Activated naive CD8-positive, alpha-beta T cell treated with anti-CD3 and anti-CD28 coated beads, Interleukin-2, amount 10 ng/mL, durations not matched to agents 7 days and 5 days (primary cell): ENCODE results near the gene HES5. TPM values are rescaled to one million over a fixed set of nuclear protein-coding genes. Genes with fewer than 3 reads are reported as not detected.

Experiments used
- ATAC-seq: fragments of 150-1000 bp; cut with Tn5 transposase; one replicate; pipeline ENCODE4 v1.10.0; 2021; ENCODE audit warnings: low read depth, moderate library complexity
- POLR2A ChIA-PET: fragments of 350-600 bp; sonication (Branson Sonifier 250); formaldehyde crosslinking; loops from one replicate; lab custom pipeline; 2021; ENCODE audit warnings: antibody characterized with exemption; lab: Charles Lee
- DNase-seq: peaks from one replicate; pipeline ENCODE4 v3.0.0; 2021
- H3K27ac Mint-ChIP-seq: one replicate; pipeline ENCODE4 v1.8.0; 2022; ENCODE audit warnings: mild to moderate bottlenecking, mixed read lengths
- H3K27me3 Mint-ChIP-seq: one replicate; pipeline ENCODE4 v1.8.0; 2022; ENCODE audit warnings: mild to moderate bottlenecking, moderate library complexity, mixed read lengths
- H3K36me3 Mint-ChIP-seq: one replicate; pipeline ENCODE4 v1.8.0; 2021; ENCODE audit warnings: mild to moderate bottlenecking, mixed read lengths
- H3K4me1 Mint-ChIP-seq: one replicate; pipeline ENCODE4 v1.8.0; 2021; ENCODE audit warnings: mixed read lengths
- H3K4me3 Mint-ChIP-seq: one replicate; pipeline ENCODE4 v1.8.0; 2022; ENCODE audit warnings: mild to moderate bottlenecking, moderate library complexity, mixed read lengths
- H3K9me3 Mint-ChIP-seq: one replicate; pipeline ENCODE4 v1.8.0; 2021; ENCODE audit warnings: mixed read lengths
- total RNA-seq, 2 experiments: library from RNA; stranded (reverse); gene quantifications; one replicate each; pipeline ENCODE4 v1.2.3, GENCODE V29; 2021

HES5 gene
- total RNA-seq, 2 experiments from 2014 or later: not detected

DNA sequence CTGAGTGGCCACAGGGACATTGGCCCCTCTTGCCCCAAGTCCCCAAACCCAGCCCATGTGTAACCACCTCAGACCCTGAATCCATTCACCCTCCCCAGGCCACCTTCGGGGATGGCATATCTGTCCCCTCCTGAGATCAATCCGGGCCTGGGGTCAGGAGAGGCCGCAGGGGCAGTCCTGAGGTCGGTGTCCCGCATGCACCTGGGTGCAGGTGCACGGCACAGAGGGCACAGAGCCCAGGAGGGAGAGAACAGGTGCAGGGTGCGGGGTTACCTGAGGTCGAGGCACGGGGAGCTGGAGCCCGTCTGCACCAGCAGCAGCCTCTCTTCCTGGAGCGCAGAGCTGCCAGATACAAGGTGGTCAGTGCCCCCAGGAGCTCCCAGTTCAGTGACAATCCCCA is 20.5 kb downstream of the HES5 start:
- POLR2A ChIA-PET: interaction anchor here (0.6 to 1.0 kb wide), 2 partner anchors 16 to 37 kb away, joined by 3 to 4 read pairs; partner anchors contain the start of gene PANK4
- H3K36me3 Mint-ChIP-seq: peaks cover 1% of the 10 kb centered on the region

DNA sequence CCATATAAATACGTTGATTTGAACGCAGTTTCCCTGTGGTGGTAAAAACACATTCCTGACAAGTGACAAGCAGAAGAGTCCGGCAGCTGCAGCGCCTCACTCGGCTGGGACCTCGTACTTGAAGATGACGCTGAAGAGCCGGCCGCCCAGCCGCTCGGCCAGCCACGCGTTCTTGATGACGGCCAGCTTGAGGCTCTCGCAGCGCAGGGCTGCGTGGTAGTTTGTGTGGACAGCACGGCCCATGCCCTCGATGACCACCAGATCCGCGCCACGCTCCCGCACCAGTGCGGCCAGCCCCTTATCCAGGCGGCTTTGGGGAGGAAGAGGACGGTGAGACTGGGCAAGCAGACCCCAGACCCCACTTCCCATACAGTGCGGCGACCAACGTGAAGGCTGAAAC is 21.3 kb downstream of the HES5 start:
- no peaks in the 10 kb centered on the region for H3K9me3 Mint-ChIP-seq
- no peak overlapping the region for H3K4me3 Mint-ChIP-seq
- no peaks in the 10 kb centered on the region for H3K4me1 Mint-ChIP-seq
- H3K27me3 Mint-ChIP-seq: no peaks in the 10 kb centered on the region
- no peak overlapping the region for H3K27ac Mint-ChIP-seq
- peaks cover 1% of the 10 kb centered on the region for H3K36me3 Mint-ChIP-seq
- no peak for DNase-seq
- POLR2A ChIA-PET: interaction anchor here (0.6 to 1.0 kb wide), 2 partner anchors 17 to 38 kb away, joined by 3 to 4 read pairs; partner anchors contain the start of gene PANK4
- ATAC-seq: no peak

More for the DNA sequence above, 20.5 kb downstream of the HES5 start:
- ATAC-seq (no peak), DNase-seq (no peak)
- Mint-ChIP-seq H3K4me1 (no peaks in the 10 kb centered on the region), H3K9me3 (no peaks in the 10 kb centered on the region), H3K27ac (no peak overlapping the region), H3K4me3 (no peak overlapping the region), H3K27me3 (no peaks in the 10 kb centered on the region)

- H3K9me3 Mint-ChIP-seq: no peaks in the 10 kb centered on the region
Observed at GRCh38 chr1:2508180-2508579, 21.9 kb downstream of the HES5 start.

DNA sequence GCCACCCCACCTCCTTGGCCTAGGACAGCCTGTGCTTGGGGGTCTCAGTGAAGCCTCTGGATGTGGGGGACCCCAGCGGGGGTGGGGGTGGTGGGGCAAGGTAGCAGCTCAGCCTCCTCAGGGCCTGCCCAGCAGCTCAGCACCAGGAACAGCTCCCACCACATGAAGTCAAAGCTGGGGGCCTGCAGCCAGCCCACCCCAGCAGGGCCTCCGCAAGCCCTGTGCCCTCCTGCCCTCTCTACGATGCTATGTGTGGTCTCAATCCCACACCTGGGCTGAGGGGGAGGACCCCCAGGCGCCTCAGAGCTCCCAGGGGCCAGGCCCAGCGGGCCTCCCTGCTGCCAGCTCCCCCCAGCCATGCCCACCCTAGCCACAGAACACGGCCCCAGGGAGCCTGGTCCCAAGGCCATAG is 22.3 kb downstream of the HES5 start:
- Mint-ChIP-seq H3K4me3 (no peak overlapping the region), H3K27ac (no peak overlapping the region), H3K4me1 (no peaks in the 10 kb centered on the region), H3K9me3 (no peaks in the 10 kb centered on the region), H3K27me3 (no peaks in the 10 kb centered on the region), H3K36me3 (peaks cover 1% of the 10 kb centered on the region)
- POLR2A ChIA-PET: no interaction called here
- DNase-seq (no peak), ATAC-seq (no peak)

More at GRCh38 chr1:2508180-2508579, 21.9 kb downstream of the HES5 start:
- Mint-ChIP-seq H3K27me3 (no peaks in the 10 kb centered on the region), H3K4me1 (no peaks in the 10 kb centered on the region), H3K4me3 (no peak overlapping the region), H3K27ac (no peak overlapping the region), H3K36me3 (peaks cover 1% of the 10 kb centered on the region)
- POLR2A ChIA-PET: no interaction called here
- ATAC-seq (no peak), DNase-seq (no peak)

DNA sequence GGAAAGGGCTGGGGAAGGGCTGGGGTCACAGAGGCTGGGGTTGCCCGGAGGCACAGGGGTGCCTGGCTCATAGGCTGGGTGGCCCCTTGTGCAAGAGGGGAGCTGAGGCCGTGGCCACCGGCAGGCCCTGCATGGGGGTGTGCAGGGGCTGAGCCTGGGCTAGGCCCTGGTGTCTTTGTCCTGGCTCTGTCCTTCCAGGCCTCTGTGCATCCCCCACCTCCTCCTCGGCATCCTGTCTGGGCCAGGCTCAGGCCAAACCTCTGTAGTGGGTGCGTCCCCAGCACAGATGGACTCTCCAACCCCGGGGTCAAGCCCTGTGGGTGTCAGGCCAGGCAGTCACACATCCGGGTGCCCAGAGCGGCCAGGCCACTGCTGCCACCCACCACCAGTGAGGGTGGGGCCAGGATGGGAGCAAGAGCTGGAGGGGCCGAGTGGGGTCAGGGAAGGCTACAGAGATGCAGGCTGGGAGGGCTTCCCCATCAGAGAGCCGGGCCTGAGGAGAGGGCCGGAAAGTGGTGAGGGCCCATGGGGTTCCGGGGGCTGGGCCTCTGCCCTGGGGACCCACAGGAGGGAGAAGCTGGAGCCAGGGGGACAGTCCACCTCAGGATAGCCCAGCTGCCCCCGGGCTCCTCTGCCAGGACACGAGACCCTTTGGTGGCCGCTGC is 23.0 kb downstream of the HES5 start:
- Mint-ChIP-seq H3K4me1 (no peaks in the 10 kb centered on the region), H3K36me3 (peaks cover 1% of the 10 kb centered on the region), H3K4me3 (no peak overlapping the region), H3K27me3 (no peaks in the 10 kb centered on the region), H3K9me3 (no peaks in the 10 kb centered on the region), H3K27ac (no peak overlapping the region)
- DNase-seq: no peak
- no peak for ATAC-seq
- POLR2A ChIA-PET: interaction anchor here (1.0 kb wide), 1 partner anchor 17 kb away, joined by 3 read pairs; no protein-coding TSS in a partner anchor

DNA sequence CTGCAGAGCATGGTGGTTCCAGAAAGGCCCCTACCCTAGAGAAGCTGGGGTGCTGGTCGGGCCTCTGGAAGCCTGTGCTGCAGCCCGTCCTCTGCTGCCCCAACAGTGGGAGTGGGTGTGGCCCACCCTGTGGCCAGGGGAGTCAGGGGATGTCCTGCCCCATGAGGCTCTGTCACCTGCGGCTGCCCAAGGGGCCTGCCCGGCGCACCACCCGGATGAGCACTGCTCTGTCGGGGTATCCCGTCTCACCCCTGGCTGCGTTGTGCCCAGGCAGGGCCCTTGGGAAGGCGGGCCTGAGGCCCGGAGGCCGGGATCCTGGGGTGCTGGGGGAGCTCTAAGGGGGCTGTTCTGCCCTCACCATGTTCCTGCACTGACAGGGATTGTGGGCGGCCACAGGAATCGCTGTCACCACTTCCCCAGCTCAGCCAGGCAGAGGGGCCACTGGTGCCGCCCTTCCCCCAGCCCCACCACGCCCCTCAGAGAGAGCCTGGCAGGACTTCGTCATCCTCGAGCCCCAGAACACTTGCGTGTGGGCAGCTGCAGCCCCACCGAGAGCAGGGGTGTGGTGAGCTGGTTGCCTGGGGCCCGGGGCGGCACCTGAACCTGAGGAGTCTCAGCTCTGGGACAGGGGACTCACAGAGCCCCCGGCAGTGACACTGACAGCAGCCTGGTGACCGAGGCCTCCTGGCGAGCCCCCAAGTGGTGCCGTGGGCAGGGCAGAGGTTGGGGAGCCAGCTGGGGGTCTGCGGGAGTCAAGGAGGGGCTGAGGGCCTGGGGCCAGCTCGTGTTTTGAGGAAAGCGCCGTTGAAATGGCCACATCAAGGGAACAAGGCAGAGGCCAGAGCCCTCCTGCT is 23.8 kb downstream of the HES5 start:
- POLR2A ChIA-PET: interaction anchor here (1.0 to 1.2 kb wide), 2 partner anchors 18 to 50 kb away, joined by 3 read pairs; partner anchors contain the start of gene TNFRSF14
- ATAC-seq: no peak
- peaks cover 1% of the 10 kb centered on the region for H3K36me3 Mint-ChIP-seq
- DNase-seq: no peak
- no peak overlapping the region for H3K27ac Mint-ChIP-seq
- H3K4me3 Mint-ChIP-seq: no peak overlapping the region
- H3K4me1 Mint-ChIP-seq: no peaks in the 10 kb centered on the region
- H3K27me3 Mint-ChIP-seq: no peaks in the 10 kb centered on the region
- H3K9me3 Mint-ChIP-seq: no peaks in the 10 kb centered on the region

GRCh38 chr1:2505461-2505994 is 24.5 kb downstream of the HES5 start:
- peaks cover 1% of the 10 kb centered on the region for H3K36me3 Mint-ChIP-seq
- peaks cover under 1% of the 10 kb centered on the region for H3K4me1 Mint-ChIP-seq
- H3K27ac Mint-ChIP-seq: no peak overlapping the region
- DNase-seq (no peak), ATAC-seq (no peak)
- POLR2A ChIA-PET: interaction anchor here (1.2 kb wide), 1 partner anchor 51 kb away, joined by 3 read pairs; the partner anchor contains the start of gene TNFRSF14
- H3K27me3 Mint-ChIP-seq: no peaks in the 10 kb centered on the region
- no peaks in the 10 kb centered on the region for H3K9me3 Mint-ChIP-seq
- H3K4me3 Mint-ChIP-seq: no peak overlapping the region

DNA sequence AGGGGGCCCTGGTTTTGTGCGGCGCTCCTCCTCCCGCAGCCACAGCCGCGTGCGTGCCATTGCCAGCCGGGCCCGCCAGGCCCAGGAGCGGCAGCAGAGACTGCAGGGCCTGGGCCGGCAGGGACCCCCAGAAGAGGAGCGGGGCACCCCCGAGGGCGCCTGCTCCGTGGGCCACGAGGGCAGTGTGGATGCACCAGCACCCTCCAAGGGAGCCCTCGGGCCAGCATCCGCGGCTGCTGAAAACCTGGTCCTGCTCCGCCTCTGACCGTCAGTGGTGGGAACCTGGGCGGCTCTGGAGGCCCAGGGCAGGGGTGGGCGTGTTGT is 25.2 kb downstream of the HES5 start:
- Mint-ChIP-seq H3K36me3 (peaks cover 1% of the 10 kb centered on the region), H3K27me3 (no peaks in the 10 kb centered on the region), H3K4me1 (peaks cover 5% of the 10 kb centered on the region), H3K9me3 (no peaks in the 10 kb centered on the region), H3K4me3 (no peak overlapping the region), H3K27ac (no peak overlapping the region)
- POLR2A ChIA-PET: no interaction called here
- DNase-seq (no peak), ATAC-seq (no peak)

DNA sequence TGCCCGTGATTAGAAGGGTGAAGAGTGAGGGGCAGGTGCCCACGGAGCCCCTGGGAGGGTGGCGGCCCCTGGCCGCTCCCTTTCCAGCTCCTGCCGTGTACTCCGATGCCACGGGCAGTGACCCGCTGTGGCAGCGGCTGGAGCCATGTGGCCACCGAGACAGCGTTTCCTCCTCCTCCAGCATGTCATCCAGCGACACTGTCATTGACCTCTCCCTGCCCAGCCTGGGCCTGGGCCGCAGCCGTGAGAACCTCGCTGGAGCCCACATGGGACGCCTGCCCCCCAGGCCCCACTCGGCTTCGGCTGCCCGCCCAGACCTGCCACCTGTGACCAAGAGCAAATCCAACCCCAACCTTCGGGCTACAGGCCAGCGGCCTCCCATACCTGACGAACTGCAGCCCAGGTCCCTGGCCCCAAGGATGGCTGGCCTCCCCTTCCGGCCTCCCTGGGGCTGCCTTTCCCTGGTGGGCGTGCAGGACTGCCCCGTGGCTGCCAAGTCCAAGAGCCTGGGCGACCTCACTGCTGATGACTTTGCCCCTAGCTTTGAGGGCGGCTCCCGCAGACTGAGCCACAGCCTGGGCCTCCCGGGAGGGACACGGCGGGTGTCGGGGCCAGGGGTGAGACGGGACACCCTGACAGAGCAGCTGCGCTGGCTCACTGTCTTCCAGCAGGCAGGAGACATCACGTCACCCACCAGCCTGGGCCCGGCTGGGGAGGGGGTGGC is 25.7 kb downstream of the HES5 start:
- no peak for ATAC-seq
- no peak for DNase-seq
- POLR2A ChIA-PET: no interaction called here
- Mint-ChIP-seq H3K27ac (no peak overlapping the region), H3K9me3 (no peaks in the 10 kb centered on the region), H3K36me3 (peaks cover 1% of the 10 kb centered on the region), H3K4me1 (peaks cover 8% of the 10 kb centered on the region), H3K4me3 (no peak overlapping the region), H3K27me3 (no peaks in the 10 kb centered on the region)

DNA sequence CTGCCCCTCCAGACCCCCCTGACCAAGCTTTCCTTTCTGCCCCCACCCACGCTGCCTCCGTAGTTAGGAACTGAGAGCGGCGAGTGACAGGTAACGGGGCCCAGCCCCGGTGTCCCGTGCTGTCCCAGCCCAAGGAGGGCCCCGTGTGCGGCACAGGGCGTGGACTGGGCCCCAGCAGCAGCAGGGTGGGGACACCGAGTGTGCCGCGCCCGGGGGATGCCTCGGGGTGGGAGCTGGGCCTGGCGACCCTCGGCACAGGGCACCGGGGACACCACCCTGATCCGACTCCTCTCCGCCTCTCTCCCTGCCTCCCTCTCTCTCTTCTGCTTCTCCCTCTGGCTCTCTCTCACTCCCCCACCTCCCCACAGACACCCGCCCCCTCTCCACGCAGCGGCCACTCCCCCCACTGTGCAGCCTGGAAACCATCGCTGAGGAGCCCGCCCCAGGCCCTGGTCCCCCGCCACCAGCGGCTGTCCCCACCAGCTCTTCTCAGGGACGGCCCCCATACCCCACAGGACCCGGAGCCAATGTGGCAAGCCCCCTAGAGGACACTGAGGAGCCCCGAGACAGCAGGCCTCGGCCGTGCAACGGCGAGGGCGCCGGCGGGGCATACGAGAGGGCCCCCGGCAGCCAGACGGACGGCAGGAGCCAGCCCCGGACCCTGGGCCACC is 26.4 kb downstream of the HES5 start:
- DNase-seq: no peak
- ATAC-seq: no peak
- Mint-ChIP-seq H3K36me3 (peaks cover 1% of the 10 kb centered on the region), H3K27ac (no peak overlapping the region), H3K4me3 (no peak overlapping the region), H3K27me3 (no peaks in the 10 kb centered on the region), H3K9me3 (no peaks in the 10 kb centered on the region), H3K4me1 (peaks cover 9% of the 10 kb centered on the region)
- POLR2A ChIA-PET: interaction anchor here (1.0 kb wide), 1 partner anchor 20 kb away, joined by 3 read pairs; no protein-coding TSS in a partner anchor

DNA sequence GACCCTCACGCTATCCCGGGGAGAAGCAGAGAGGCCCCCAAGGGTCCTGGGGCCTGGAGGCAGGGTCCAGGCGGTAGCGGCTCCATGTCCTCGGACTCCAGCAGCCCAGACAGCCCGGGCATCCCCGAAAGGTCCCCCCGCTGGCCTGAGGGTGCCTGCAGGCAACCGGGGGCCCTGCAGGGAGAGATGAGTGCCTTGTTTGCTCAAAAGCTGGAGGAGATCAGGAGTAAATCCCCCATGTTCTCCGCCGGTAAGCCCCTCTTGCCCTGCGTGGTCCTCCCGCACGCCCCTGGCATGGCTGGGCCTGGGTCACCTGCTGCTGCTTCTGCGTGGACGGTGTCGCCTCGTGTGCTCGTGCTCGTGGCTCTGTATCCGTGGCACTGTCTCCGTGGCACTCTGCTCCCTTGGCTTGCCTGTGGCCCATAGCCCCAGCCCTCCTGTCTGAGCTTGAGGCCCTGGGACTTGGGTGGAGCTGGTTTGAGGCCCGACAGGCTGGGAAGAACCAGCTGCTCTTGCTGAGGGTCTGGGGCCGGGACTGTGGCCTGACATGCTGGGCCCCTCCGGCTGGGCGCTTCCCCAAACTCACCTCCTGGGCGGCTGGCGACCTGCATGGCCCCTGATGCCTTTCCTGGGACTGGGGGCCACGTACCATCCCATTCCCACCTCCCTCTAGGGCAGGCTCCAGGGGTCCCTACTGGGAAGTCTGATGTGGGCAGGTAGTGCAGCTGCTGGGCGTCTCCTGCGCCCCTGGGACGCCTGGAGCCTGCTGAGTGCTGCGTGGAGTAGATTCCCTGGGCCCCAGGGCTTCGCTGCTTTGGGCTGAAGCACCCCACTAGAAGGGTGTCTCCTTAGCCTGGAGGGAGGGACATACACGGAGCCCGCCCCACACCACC is 27.2 kb downstream of the HES5 start:
- no peak for ATAC-seq
- H3K27ac Mint-ChIP-seq: no peak overlapping the region
- no peak overlapping the region for H3K4me3 Mint-ChIP-seq
- H3K4me1 Mint-ChIP-seq: peaks cover 9% of the 10 kb centered on the region
- DNase-seq: no peak
- H3K36me3 Mint-ChIP-seq: no peaks in the 10 kb centered on the region
- POLR2A ChIA-PET: interaction anchor here (1.0 to 1.1 kb wide), 2 partner anchors 21 to 45 kb away, joined by 3 to 4 read pairs; no protein-coding TSS in a partner anchor
- no peaks in the 10 kb centered on the region for H3K9me3 Mint-ChIP-seq
- no peaks in the 10 kb centered on the region for H3K27me3 Mint-ChIP-seq

GRCh38 chr1:2502210-2502609 is 27.9 kb downstream of the HES5 start:
- no peaks in the 10 kb centered on the region for H3K36me3 Mint-ChIP-seq
- no peaks in the 10 kb centered on the region for H3K27me3 Mint-ChIP-seq
- no peak overlapping the region for H3K4me3 Mint-ChIP-seq
- no peak overlapping the region for H3K27ac Mint-ChIP-seq
- H3K4me1 Mint-ChIP-seq: peaks cover 9% of the 10 kb centered on the region
- H3K9me3 Mint-ChIP-seq: no peaks in the 10 kb centered on the region
- POLR2A ChIA-PET: interaction anchor here (1.1 to 1.2 kb wide), 2 partner anchors 46 to 86 kb away, joined by 3 to 4 read pairs; no protein-coding TSS in a partner anchor
- DNase-seq (no peak), ATAC-seq (no peak)
